NK-92 (cell line): Measurements from ENCODE around the gene PPP2R2B.
"Not testable (repeated sequence)": the region's sequence is repeated elsewhere in the genome, so short reads cannot be mapped to it uniquely, and the experiment has no call there.

Experiments used
- DNase-seq: peaks from one replicate; lab custom pipeline; 2025; ENCODE audit not compliant: unreplicated experiment; lab: John Stamatoyannopoulos, UW

Gene PPP2R2B

GRCh38 chr5:146562461-146562860 is 316.1 kb downstream of the PPP2R2B start:
- no peak for DNase-seq

DNA sequence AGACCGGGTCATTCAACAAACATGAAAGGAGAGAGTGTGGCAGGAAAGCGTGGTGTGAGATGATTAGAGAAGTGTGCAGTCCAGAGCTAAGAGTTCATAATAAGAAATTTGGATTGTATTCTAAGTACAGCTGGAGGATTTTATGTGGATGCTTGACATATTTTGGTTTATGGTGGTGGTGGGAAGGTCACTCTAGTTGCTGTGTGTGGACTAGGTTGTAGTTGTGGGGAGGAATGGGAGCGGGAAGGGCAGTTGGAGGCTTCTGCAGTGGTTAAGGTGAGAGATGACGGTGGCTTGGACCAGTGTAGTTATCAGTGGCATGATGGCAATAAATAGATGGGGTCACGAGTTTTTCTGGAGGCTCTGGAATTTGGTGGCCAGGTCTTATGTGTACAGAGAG is 316.8 kb downstream of the PPP2R2B start:
- no peak for DNase-seq

DNA sequence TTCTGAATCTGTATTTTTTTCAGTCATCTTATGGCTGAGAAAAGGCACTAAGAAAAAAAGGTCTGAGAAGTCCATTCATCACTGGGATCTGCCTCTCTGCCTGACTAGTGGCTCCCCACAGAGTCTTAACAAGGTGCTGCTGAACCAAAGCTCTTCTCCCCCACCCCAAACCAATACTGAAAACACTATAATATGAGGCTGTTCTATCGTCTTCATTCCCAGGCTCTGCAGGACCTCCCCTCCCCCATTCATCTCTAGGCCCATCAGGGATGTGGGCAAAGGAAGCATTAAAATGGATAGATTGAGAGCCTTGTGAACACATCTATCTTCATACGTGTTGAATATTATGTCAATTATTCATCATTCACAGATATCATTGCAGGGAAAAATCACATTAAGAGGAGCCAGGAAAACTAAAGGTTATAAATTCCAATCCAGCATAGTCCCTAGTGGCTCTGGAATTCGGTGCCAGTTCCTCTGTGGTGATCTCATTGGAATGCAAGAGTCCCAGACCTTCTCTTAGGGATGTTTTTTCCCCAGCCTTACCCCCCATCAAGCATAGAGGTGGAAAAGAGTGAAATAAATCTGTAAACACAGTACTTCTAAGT is 318.2 kb downstream of the PPP2R2B start:
- no peak for DNase-seq

GRCh38 chr5:146556884-146557283 is 321.7 kb downstream of the PPP2R2B start:
- not testable (repeated sequence) for DNase-seq

- DNase-seq: no peak
Observed at GRCh38 chr5:146553446-146553845, 325.1 kb downstream of the PPP2R2B start.

GRCh38 chr5:146549615-146550014 is 328.9 kb downstream of the PPP2R2B start:
- no peak for DNase-seq

- no peak for DNase-seq
Observed at GRCh38 chr5:146548781-146549449, 329.6 kb downstream of the PPP2R2B start.

DNA sequence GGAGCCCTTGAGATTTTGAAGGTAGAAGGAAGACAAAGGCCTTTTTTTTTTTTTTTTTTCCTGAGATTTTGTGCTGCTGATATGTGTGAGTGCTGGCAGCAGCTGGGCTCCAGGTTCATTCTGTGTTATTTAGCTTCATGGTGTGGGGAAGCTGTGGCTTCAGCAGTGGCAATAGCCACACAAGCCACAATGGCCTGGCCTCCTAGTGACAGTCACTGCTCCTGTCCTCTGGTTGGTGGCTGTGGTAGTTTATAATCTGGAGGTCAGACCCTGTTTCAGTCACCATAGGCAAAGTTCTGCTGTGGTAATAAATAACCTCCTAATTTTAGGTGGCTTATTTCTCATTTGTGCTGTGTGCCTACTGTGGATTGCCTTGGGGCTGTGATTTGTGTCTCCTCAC is 334.3 kb downstream of the PPP2R2B start:
- DNase-seq: no peak

- DNase-seq: no peak
Observed at GRCh38 chr5:146541958-146542849, 336.4 kb downstream of the PPP2R2B start.

DNA sequence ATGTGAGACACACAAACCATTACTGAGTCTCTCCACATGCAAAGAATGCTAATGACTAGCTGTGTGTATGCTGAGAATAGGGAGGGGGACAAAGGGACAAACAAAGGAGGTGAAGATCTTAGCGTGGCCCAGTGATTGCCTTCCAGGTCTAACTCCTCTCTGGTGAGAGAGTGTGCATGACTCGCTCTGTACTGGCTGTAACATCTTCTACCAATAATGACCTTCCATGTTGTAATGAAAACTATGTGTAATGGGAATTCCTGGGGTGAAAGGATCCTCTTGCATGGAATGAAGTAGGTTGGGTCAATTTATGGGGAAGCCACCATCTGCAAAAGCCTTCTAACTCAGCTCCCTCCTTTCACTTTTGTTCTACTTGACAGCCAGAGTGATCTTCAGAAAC is 338.1 kb downstream of the PPP2R2B start:
- DNase-seq: no peak

DNA sequence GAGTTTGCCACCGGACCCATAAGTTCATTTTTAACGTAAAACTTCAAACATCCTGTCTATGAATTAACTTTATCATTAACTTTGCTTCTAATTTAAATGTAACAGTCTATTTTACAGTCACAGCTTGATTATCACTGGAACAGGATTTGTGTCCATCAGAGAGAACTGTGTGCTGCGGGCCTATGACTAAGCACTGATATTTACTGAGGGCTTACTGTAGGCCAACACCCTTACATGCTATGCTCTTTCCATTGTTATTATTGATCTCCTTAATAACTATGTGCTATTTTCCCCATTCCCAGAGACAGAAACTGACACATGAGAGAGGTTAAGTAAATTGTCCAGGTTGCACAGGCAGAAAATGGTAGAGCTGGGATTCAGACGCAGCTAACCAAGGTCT is 338.6 kb downstream of the PPP2R2B start:
- DNase-seq: no peak

DNA sequence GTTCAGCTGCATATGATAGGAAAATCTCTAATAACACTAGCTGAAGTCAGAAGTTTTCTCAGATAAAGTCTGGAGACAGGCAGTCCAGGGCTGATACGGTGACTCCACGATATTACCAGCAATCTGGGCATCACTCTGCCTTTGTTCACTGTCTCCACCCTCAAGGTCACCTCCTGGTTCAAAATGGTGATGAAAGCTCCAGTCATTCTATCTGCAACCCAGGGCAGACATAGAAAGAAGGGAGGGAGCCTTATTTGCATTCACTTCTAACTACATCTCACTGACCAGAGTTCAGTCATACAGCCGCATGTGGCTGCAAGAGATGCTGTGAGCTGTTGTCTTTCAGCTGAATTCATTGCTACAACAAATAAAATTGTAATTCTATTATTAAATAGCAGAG is 340.1 kb downstream of the PPP2R2B start:
- no peak for DNase-seq

- DNase-seq: no peak
Observed at GRCh38 chr5:146533882-146534281, 344.7 kb downstream of the PPP2R2B start.

- DNase-seq: no peak
Observed at GRCh38 chr5:146533260-146533857, 345.2 kb downstream of the PPP2R2B start.
